Stimulated activated memory B cell treated with anti-CD40 and anti-IgM and Interleukin-4, amounts not matched to agents 10 μg/mL and 1 μg/mL and 100 μg/mL, for 72 hours (primary cell): Measurements from ENCODE around the gene ELF1.
A peak's percentile ranks its signal among the peaks of the same experiment; 100 is the strongest.
"Not testable (repeated sequence)": the region's sequence is repeated elsewhere in the genome, so short reads cannot be mapped to it uniquely, and the experiment has no call there.

Source experiments
- ATAC-seq: fragments of 150-1000 bp; cut with Tn5 transposase; 2 replicates; pipeline ENCODE4 v1.10.0; 2021
- H3K27ac Mint-ChIP-seq: one replicate; pipeline ENCODE4 v1.8.0; 2022; ENCODE audit warnings: mild to moderate bottlenecking, mixed read lengths
- H3K27me3 Mint-ChIP-seq: one replicate; pipeline ENCODE4 v1.8.0; 2022; ENCODE audit warnings: mixed read lengths
- H3K36me3 Mint-ChIP-seq: one replicate; pipeline ENCODE4 v1.8.0; 2022; ENCODE audit warnings: mixed read lengths
- H3K4me1 Mint-ChIP-seq: one replicate; pipeline ENCODE4 v1.8.0; 2022; ENCODE audit warnings: mixed read lengths
- H3K4me3 Mint-ChIP-seq: one replicate; pipeline ENCODE4 v1.8.0; 2022; ENCODE audit warnings: mild to moderate bottlenecking, moderate library complexity, mixed read lengths
- H3K9me3 Mint-ChIP-seq: one replicate; pipeline ENCODE4 v1.8.0; 2022; ENCODE audit warnings: mixed read lengths

Gene ELF1

DNA sequence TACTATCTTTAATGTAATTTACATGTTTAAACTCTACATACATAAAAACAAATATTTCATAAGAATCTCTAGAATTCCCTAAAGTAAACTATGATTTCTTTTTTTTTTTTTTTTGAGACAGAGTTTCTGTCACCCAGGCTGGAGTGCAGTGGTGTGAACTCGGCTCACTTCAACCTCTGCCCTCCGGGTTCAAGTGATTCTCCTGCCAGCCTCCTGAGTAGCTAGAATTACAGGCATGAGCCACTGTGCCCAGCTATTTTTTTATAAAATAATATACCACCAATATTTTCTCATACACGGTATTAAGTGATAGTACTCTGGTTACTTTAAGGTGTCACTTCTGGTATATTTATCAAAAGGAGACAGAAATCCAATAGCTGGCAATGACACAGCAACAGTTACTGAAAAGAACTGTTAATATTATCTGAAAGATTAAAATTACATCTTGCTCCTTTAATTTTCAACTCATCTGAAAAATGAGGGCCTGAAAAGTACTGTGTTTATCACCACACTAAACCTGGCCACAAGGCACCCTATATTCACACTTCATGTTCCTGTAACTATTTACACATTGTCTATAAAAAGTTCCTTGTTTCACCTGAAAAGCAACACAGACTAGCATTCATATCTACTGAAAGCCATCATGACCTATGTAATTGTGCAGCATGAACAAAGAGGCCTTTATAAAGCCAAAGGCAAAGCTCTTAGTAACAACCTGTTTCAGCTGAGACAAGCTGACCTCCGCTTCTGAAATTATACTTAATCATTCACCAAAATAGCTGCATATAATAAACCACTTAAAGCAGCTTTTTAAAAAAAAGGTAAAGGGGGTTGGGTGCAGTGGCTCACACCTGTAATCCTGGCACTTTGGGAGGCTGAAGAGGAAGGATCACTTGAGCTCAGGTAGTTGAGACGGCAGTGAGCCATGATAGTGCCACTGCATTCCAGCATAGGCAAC, 123.6 kb downstream of the ELF1 start:
- Mint-ChIP-seq H3K27ac (peak overlapping the region; percentile 42), H3K4me3 (no peak overlapping the region), H3K9me3 (no peaks in the 10 kb centered on the region), H3K36me3 (peaks cover 8% of the 10 kb centered on the region), H3K27me3 (no peaks in the 10 kb centered on the region), H3K4me1 (peaks cover 16% of the 10 kb centered on the region)
- ATAC-seq: no peak

DNA sequence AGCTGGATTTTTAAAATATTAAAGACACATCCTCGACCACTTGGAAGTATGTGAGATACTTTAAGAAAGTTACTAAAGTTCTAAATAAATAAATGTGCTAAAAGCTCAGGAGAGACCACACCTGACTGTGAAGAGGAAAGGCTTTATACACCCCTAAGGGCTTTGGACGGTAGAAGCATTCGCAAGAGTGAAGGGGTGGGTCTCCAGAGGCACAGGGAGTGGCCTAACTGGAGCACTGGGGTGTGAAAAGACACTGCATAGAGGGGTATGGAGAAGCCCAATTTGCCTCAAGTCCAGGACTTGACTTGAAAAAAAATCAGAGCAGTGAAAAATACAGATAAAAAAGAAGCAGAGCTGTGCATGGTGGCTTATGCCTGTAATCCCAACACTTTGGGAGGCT, 125.5 kb downstream of the ELF1 start:
- H3K36me3 Mint-ChIP-seq: peaks cover 23% of the 10 kb centered on the region
- H3K4me3 Mint-ChIP-seq, ATAC-seq, H3K27ac Mint-ChIP-seq, H3K27me3 Mint-ChIP-seq, H3K9me3 Mint-ChIP-seq: not testable (repeated sequence)
- H3K4me1 Mint-ChIP-seq: peaks cover 24% of the 10 kb centered on the region

DNA sequence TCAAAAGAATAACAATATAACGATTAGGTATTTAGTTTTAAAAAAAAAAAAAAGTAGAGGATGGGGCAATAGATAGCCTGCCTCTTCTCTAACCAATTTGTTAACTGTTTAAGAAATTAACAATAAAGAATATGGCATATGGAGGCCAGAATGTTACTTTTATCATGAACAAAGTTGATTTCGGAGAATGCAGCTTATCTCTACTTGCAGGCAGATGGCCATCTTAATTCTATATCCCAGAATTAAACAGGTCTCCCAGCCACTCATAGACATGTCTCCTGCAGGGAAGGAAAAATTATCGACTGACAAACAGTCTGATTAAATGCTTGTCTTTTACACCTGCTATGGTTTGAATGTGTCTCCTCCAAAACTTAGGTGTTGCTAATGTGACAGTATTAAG, 133.1 kb downstream of the ELF1 start:
- H3K4me1 Mint-ChIP-seq: peaks cover 15% of the 10 kb centered on the region
- peaks cover 81% of the 10 kb centered on the region for H3K36me3 Mint-ChIP-seq
- H3K27me3 Mint-ChIP-seq: no peaks in the 10 kb centered on the region
- no peak overlapping the region for H3K27ac Mint-ChIP-seq
- H3K9me3 Mint-ChIP-seq: peaks cover 13% of the 10 kb centered on the region
- H3K4me3 Mint-ChIP-seq: no peak overlapping the region
- ATAC-seq: no peak

DNA sequence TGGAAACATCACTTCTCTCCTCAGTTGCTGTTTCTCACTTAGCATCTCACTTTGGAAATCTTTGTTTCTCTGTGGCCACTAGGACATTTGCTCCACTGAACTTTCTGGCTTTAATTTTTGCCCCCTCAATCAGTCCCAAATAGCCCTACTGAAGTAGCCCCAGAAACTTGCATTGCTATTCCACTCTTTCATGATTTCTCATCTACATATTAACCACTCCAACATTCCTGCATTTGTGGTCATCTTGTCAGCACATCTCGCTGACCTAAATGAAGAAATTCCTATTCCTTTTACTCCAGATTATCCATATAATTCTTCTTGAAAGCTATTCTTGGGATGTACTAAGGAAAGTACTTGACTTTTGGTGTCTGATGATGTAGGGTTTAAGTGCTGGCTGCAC, 134.9 kb downstream of the ELF1 start:
- not testable (repeated sequence) for H3K27ac Mint-ChIP-seq, H3K27me3 Mint-ChIP-seq, ATAC-seq, H3K4me1 Mint-ChIP-seq, H3K4me3 Mint-ChIP-seq
- peaks cover 85% of the 10 kb centered on the region for H3K36me3 Mint-ChIP-seq
- peaks cover 12% of the 10 kb centered on the region for H3K9me3 Mint-ChIP-seq
